Muscle layer of duodenum (tissue), 2 donors: ENCODE measurements around the gene NRIP1.

Experiments used
- H3K27ac ChIP-seq: one replicate; pipeline ENCODE4 v1.7.0; 2013; ENCODE audit warnings: mild to moderate bottlenecking, low read length
- H3K27me3 ChIP-seq: one replicate; pipeline ENCODE4 v1.7.0; 2013; ENCODE audit warnings: low read depth, mild to moderate bottlenecking, control low read depth, low read length
- H3K36me3 ChIP-seq, 2 donors: one replicate each; pipeline ENCODE4 v1.7.0; 2013; ENCODE audit warnings: low read length in 2 of 2, control low read depth in 1 of 2, mild to moderate bottlenecking in 1 of 2; ENCODE audit not compliant: insufficient read depth in 2 of 2, control insufficient read depth in 1 of 2
- H3K4me1 ChIP-seq, 2 donors: one replicate each; pipeline ENCODE4 v1.7.0; 2013; ENCODE audit warnings: low read length in 2 of 2, mild to moderate bottlenecking in 2 of 2, control low read depth in 1 of 2, moderate library complexity in 1 of 2; ENCODE audit not compliant: insufficient read depth in 2 of 2, control insufficient read depth in 1 of 2
- H3K4me3 ChIP-seq, 2 donors: one replicate each; pipeline ENCODE4 v1.7.0; 2013; ENCODE audit warnings: low read length in 2 of 2, low read depth in 1 of 2, mild to moderate bottlenecking in 1 of 2
- H3K9me3 ChIP-seq, 2 donors: one replicate each; pipeline ENCODE4 v1.7.0; 2013; ENCODE audit warnings: low read length in 2 of 2, control low read depth in 1 of 2, mild to moderate bottlenecking in 1 of 2; ENCODE audit not compliant: control insufficient read depth in 1 of 2
- donor health status: healthy.

NRIP1 gene

DNA sequence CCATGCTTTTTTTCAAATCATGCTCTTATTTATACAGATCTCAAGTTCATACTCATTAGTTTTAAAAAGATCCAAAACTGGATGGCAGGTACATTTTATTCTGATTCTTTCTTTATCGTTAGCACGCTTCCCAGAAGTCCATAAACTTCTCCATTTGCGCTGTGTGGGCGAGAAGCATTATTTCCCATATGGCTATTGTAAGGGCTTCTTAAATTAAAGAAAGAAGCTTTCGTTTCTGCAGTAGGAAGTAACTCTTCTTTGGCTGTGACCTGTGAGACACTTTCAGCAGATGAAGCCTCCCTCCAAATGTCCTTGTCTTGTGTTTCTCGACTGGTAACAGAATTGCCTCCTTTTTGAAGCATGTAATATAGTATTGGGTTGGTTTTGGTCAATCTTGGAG, 100.2 kb downstream of the NRIP1 start:
- H3K9me3 ChIP-seq, result no peaks in the 10 kb centered on the region
- no peaks in the 10 kb centered on the region for H3K27me3 ChIP-seq
- H3K27ac ChIP-seq, result no peak overlapping the region
- H3K36me3 ChIP-seq, result peaks cover 21 to 24% of the 10 kb centered on the region in 2 donors
- H3K4me3 ChIP-seq, result no peak overlapping the region
- no peaks in the 10 kb centered on the region for H3K4me1 ChIP-seq

- no peak overlapping the region for H3K27ac ChIP-seq
- no peaks in the 10 kb centered on the region for H3K27me3 ChIP-seq
- H3K4me3 ChIP-seq, result no peak overlapping the region
- no peaks in the 10 kb centered on the region for H3K9me3 ChIP-seq
- H3K36me3 ChIP-seq, result peaks cover 11 to 13% of the 10 kb centered on the region in 2 donors
- H3K4me1 ChIP-seq, result no peaks in the 10 kb centered on the region
Measured at GRCh38 chr21:14962217-14962616, 102.6 kb downstream of the NRIP1 start.

DNA sequence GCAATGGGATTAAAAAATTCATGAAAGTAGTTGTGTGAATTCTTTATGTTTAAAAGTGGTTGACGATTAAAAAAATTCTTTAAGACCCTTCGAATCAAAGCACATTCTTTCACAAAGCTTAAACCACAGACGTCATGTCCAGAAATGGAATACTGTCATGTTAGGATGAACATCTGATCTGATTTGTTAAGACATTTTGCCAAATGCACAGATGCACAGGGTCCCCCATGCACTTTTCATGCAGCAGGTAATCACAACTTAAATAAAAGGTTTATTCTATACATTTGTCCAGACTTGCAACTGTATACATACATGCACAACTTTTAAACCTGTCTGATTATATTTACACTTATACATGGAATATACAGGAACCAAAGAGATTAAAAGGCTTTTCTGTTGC, 103.3 kb downstream of the NRIP1 start:
- H3K36me3 ChIP-seq, result peaks cover 4 to 6% of the 10 kb centered on the region in 2 donors
- no peaks in the 10 kb centered on the region for H3K9me3 ChIP-seq
- no peaks in the 10 kb centered on the region for H3K27me3 ChIP-seq
- H3K27ac ChIP-seq, result no peak overlapping the region
- H3K4me3 ChIP-seq, result no peak overlapping the region
- H3K4me1 ChIP-seq, result no peaks in the 10 kb centered on the region

DNA sequence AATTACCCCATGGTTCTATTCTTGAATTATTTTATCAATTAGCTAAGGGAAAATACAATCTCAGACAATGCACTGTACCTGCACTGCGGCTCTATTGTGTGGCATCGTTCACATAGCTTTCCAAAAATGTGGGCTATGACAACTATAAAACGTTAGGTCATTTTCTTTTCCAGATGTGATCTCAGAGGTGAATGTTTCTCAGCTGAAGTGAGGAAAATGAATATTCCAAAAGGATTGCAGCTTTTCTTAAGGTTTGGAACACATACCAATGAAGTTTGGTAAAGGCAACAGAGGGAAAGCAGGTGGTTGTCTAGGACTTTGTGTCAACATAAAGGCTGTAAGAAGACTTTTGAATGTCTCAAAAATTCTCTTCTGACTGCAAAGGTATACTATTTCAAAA, 105.5 kb downstream of the NRIP1 start:
- H3K4me3 ChIP-seq, result no peak overlapping the region
- no peaks in the 10 kb centered on the region for H3K27me3 ChIP-seq
- no peaks in the 10 kb centered on the region for H3K4me1 ChIP-seq
- no peaks in the 10 kb centered on the region for H3K36me3 ChIP-seq
- H3K27ac ChIP-seq, result no peak overlapping the region
- H3K9me3 ChIP-seq, result no peaks in the 10 kb centered on the region

DNA sequence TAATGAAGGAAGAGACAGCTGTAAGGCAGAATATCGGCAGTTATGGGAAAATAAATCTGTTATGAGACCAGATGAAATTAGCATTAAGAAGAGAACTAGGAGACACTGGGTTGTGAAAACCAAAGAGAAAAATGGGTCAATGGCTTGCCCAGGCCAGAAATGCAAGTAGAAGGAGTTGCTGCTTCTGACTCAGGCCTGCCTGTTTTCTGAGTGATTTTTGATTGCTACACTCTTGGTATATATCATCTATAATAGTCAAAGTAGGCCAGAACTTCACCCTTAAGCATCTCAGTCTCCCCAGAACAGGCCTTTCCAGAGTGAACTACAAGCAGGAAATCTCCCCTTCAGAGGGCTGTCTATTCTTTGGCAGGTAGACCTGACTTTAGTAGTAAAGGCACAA, 107.0 kb downstream of the NRIP1 start:
- Histone ChIP-seq H3K4me1 (no peaks in the 10 kb centered on the region), H3K9me3 (no peaks in the 10 kb centered on the region), H3K36me3 (no peaks in the 10 kb centered on the region), H3K27ac (no peak overlapping the region), H3K27me3 (no peaks in the 10 kb centered on the region), H3K4me3 (no peak overlapping the region)

- no peaks in the 10 kb centered on the region for H3K36me3 ChIP-seq
- H3K4me3 ChIP-seq, result no peak overlapping the region
- no peaks in the 10 kb centered on the region for H3K9me3 ChIP-seq
- H3K4me1 ChIP-seq, result no peaks in the 10 kb centered on the region
- H3K27ac ChIP-seq, result peak overlapping the region; percentile 14
- no peaks in the 10 kb centered on the region for H3K27me3 ChIP-seq
Measured at GRCh38 chr21:14956807-14957206, 108.0 kb downstream of the NRIP1 start.

DNA sequence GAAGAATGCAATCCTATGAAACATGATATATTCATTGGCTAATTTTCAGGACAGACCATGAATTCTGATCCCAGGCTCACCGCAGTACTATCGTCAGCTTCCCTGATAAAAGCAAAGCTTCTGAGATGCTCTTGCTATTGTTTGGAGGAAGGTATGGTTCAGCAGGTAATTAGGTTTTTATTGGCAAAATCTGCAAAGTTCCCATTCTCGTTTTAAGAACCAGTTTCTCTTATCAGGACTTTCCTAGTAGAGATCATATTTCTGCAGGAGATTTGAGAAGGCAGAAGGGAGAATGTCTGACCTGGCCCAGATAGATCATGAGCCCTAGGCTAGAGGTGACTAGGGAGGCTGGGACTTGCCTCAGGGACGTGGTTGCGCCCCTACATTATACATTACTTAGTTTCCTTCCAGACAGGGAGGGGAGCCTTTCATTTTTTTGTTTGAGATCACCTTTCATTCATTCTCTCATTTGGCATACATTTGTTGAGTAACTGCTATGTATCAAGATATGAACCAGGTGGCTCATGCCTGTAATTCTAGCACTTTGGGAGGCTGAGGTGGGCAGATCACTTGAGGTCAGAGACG, 108.8 kb downstream of the NRIP1 start:
- Histone ChIP-seq H3K4me1 (no peaks in the 10 kb centered on the region), H3K36me3 (no peaks in the 10 kb centered on the region), H3K27ac (no peak overlapping the region), H3K27me3 (no peaks in the 10 kb centered on the region), H3K9me3 (no peaks in the 10 kb centered on the region), H3K4me3 (no peak overlapping the region)

- Histone ChIP-seq H3K27ac (no peak overlapping the region), H3K27me3 (no peaks in the 10 kb centered on the region), H3K36me3 (no peaks in the 10 kb centered on the region), H3K4me1 (no peaks in the 10 kb centered on the region), H3K9me3 (peaks cover 0 to 6% of the 10 kb centered on the region in 2 donors), H3K4me3 (no peak overlapping the region)
Measured at GRCh38 chr21:14952916-14953315, 111.9 kb downstream of the NRIP1 start.

GRCh38 chr21:14949603-14950002, 115.2 kb downstream of the NRIP1 start:
- no peaks in the 10 kb centered on the region for H3K27me3 ChIP-seq
- no peak overlapping the region for H3K4me3 ChIP-seq
- peaks cover 0 to 6% of the 10 kb centered on the region in 2 donors for H3K9me3 ChIP-seq
- H3K36me3 ChIP-seq, result no peaks in the 10 kb centered on the region
- no peaks in the 10 kb centered on the region for H3K4me1 ChIP-seq
- H3K27ac ChIP-seq, result no peak overlapping the region

GRCh38 chr21:14947613-14948160, 117.1 kb downstream of the NRIP1 start:
- Histone ChIP-seq H3K9me3 (peaks cover 0 to 6% of the 10 kb centered on the region in 2 donors), H3K27ac (no peak overlapping the region), H3K27me3 (no peaks in the 10 kb centered on the region), H3K4me3 (no peak overlapping the region), H3K4me1 (no peaks in the 10 kb centered on the region), H3K36me3 (no peaks in the 10 kb centered on the region)

DNA sequence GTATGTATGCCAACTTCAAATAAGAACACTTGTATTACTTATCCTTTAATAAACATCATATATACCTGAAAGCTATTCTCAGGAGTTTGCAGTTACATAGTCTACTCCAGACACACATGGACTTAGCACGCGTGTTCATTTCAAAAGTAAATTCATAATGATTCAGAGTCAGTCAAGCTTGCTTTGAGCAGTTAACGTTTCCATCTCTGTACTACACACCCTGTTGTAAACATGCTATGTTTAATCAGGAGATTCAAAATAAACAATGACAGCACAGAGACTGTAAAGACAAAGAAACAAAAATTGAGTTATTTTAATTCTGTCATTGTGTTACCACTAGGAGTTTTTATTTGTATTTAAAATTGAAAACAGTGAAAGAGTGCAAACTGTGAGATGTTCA, 119.6 kb downstream of the NRIP1 start:
- H3K9me3 ChIP-seq, result peaks cover 0 to 6% of the 10 kb centered on the region in 2 donors
- H3K27ac ChIP-seq, result no peak overlapping the region

GRCh38 chr21:14943616-14944015, 121.2 kb downstream of the NRIP1 start:
- Histone ChIP-seq H3K9me3 (peaks cover 0 to 5% of the 10 kb centered on the region in 2 donors), H3K27ac (no peak overlapping the region), H3K4me1 (no peaks in the 10 kb centered on the region), H3K27me3 (no peaks in the 10 kb centered on the region), H3K4me3 (no peak overlapping the region), H3K36me3 (no peaks in the 10 kb centered on the region)

More for the DNA sequence above, 119.6 kb downstream of the NRIP1 start:
- Histone ChIP-seq H3K36me3 (no peaks in the 10 kb centered on the region), H3K4me1 (no peaks in the 10 kb centered on the region), H3K27me3 (no peaks in the 10 kb centered on the region), H3K4me3 (no peak overlapping the region)
